Body of pancreas (tissue), 4 donors: ENCODE results near the gene HOXB6. TPM values are rescaled to one million over a fixed set of nuclear protein-coding genes. Genes with fewer than 3 reads are reported as not detected.

Source experiments
- ATAC-seq: fragments of 150-250 bp; one replicate; pipeline ENCODE4 v1.9.1; 2016
- DNase-seq, 4 donors: peaks; one replicate each; pipeline ENCODE4 v3.0.0-alpha.2; 2019
- H3K27ac ChIP-seq, 4 donors: fragments of 200-600 bp; sonication (generic); 1 replicate in 3 of 4; 2 replicates in 1 of 4; pipeline versions ENCODE4 v1.5.1 to v1.6.1; 2016 to 2019; ENCODE audit warnings: mild to moderate bottlenecking in 1 of 4, mixed read lengths in 1 of 4, moderate library complexity in 1 of 4
- H3K27me3 ChIP-seq, 2 donors: fragments of 200-600 bp; sonication (generic); one replicate each; pipeline ENCODE4 v1.6.0; 2016; ENCODE audit warnings: mild to moderate bottlenecking in 1 of 2
- H3K36me3 ChIP-seq, 2 donors: fragments of 200-600 bp; sonication (generic); replicated peaks in 1 of 2; 2 replicates each; pipeline ENCODE4 v1.5.1; 2016; ENCODE audit warnings: low read depth in 2 of 2; ENCODE audit not compliant: insufficient read depth in 1 of 2
- H3K4me1 ChIP-seq: fragments of 200-600 bp; sonication (generic); one replicate; pipeline ENCODE4 v1.6.0; 2016
- H3K4me3 ChIP-seq, 2 donors: fragments of 200-600 bp; sonication (generic); 1 replicate in 1 of 2; 2 replicates in 1 of 2; pipeline ENCODE4 v1.5.1; 2016 to 2019
- H3K9me3 ChIP-seq, 3 donors: fragments of 200-600 bp; sonication (generic); 1 replicate in 2 of 3; 2 replicates in 1 of 3; pipeline ENCODE4 v1.5.1; 2016
- CTCF ChIP-seq, 7 experiments: fragments of 450-650 bp in 4 of 7; fragments of 200-600 bp in 3 of 7; sonication (generic) in 3 of 7; IDR thresholded peaks; one replicate each; pipeline ENCODE4 v1.5.1; 2016 to 2019; ENCODE audit warnings: antibody characterized with exemption in 7 of 7
- POLR2A ChIP-seq, 3 donors: fragments of 450-650 bp; IDR thresholded peaks; one replicate each; pipeline ENCODE4 v1.6.1; 2016; ENCODE audit warnings: antibody characterized with exemption in 3 of 3, mild to moderate bottlenecking in 2 of 3
- WGBS, 2 donors: methylation state at CpG; one replicate each; pipeline ENCODE4 v1.1.5; 2017; 5-methylcytosine and 5-hydroxymethylcytosine counted together
- intact Hi-C: fragments of 100-400 bp; cut with DNase I; formaldehyde crosslinking; loops from one replicate; pipeline ENCODE4 v1.15.1; 2023
- total RNA-seq, 2 donors: library from RNA; depleted of rRNA; stranded (reverse); fragments of >200 nt; gene quantifications; one replicate each; pipeline ENCODE4 v1.1.0, GENCODE V29; 2016

The HOXB6 gene
- total RNA-seq, 2 donors from 2014 or later, result 2.1 to 2.6 TPM

DNA sequence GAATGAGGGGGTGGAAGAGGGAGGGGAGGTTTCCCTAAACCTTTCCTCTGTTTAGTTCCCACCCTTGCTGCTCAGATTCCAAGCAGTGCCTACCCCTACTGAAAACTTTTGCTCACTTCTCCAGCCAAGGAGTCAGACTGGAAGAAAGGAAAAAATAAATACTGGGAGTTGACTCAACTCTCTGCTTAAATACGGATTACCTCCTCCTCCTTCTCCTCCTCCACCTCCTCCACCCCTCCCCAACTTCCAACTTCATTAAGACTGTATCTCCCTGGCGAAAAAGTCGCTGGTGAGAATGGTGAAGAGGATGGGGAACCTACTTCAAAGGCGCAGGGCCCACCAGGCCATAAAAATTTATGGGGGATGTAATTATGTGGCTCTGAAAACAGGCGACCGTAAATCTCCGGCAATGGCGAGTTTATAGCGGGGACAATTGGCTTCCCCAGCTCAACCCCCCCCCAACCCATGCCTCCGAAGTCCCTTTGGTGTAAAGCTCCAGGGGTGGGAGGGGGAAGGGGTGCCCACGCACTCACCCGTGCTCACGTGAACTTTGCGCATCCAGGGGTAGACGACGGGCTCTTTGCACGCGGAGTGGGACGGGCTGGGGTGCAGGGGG is 27.3 kb downstream of the HOXB6 start:
- ATAC-seq (no peak), DNase-seq (no peak)
- WGBS, 2 donors, result 3 to 4% methylated on average over 10 to 19 of the region's 19 CpGs
- TF ChIP-seq POLR2A (IDR thresholded peaks at IDR 0.05), result no peak
- Histone ChIP-seq H3K27ac (peak overlapping the region in 3 of 4 donors; percentile 4 to 55 (median 50)), H3K4me1 (peaks cover 17% of the 10 kb centered on the region), H3K36me3 (no peaks in the 10 kb centered on the region), H3K27me3 (peaks cover 0 to 59% of the 10 kb centered on the region in 2 donors), H3K9me3 (no peaks in the 10 kb centered on the region), H3K4me3 (no peak overlapping the region)
- intact Hi-C loops, result no loop called here

DNA sequence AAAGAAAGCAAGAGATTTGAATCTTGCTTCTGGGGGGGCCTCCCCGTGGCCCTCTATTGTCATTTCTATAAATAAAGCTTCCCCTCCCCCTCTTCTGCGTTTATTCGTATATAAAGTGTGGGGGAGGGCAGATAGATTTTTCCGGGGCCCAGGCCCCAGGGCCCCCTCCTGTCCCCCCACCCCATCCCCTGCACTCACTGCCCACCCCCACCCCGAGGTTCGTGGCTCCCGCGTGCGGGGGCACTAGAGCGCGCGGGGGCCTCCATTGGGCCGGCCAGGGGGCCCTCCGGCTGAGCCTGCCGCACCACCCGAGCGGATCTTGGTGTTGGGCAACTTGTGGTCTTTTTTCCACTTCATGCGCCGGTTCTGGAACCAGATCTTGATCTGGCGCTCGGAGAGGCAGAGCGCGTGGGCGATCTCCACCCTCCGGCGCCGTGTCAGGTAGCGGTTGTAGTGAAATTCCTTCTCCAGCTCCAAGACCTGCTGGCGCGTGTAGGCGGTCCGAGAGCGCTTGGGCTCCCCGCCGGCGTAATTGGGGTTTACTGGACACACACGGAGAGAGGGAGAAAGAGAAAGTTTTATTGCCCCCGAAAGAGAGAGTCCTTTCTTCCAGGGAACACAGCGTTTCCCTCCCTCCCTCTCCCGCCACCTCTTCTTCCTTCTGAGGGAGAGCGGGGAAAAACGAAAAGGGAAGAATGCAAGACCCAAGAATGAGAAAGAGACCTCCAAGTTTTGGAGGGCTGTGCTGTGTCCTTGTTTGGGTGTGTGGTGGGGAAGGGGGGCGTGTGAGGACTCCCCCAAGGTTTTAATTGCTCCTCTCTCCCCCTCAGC is 28.1 kb downstream of the HOXB6 start:
- peaks cover 9% of the 10 kb centered on the region for H3K4me1 ChIP-seq
- 3 to 12% methylated on average over 23 to 41 of the region's 43 CpGs for WGBS, 2 donors
- no peaks in the 10 kb centered on the region for H3K9me3 ChIP-seq
- H3K4me3 ChIP-seq, result no peak overlapping the region
- H3K36me3 ChIP-seq, result no peaks in the 10 kb centered on the region
- TF ChIP-seq CTCF (IDR thresholded peaks at IDR 0.05) (no peak), POLR2A (IDR thresholded peaks at IDR 0.05) (no peak)
- intact Hi-C loops, result no loop called here
- peaks cover 0 to 51% of the 10 kb centered on the region in 2 donors for H3K27me3 ChIP-seq
- H3K27ac ChIP-seq, result peak overlapping the region in 3 of 4 donors; percentile 26 to 55 (median 50)
- no peak for DNase-seq
- ATAC-seq, result no peak

DNA sequence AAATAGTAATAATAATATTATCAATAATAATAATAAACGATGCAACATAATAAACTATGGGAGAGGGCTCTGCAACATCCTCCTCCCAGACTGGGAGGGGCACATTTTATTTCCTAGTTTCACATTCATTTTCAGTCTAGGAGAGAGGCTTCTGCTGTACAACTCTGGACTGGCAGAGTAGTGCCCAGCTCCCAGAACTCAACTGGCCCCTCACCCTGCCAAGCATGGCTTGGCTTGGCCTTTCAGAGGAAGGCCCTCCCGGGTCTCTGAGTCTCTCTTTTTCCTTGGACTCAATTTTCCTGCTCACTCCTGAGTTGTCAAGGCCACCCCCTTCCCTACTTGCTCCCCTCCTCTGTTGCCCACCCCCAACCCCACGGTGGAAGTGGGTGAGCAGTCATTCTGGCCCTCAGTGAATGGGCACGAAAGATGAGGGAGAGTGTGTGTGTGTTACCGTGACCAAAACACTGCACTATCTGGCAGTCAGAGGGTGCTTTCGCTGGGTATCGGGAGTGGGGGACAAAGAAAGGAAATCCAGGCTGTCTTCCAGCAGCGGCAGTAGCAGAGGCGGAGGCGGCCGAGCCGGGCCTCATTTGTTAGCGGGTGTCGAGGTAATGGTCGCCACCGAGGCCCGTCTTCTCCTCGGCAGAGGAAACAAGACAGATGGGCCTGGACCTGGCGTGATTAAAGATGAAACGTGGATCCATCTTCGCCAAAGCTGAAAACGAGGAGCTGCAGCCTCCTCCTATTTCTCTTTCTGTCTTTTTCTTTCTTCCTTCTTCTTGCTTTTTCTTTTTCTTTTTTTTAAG is 28.9 kb downstream of the HOXB6 start:
- ATAC-seq (no peak), DNase-seq (no peak)
- peaks cover 9% of the 10 kb centered on the region for H3K4me1 ChIP-seq
- H3K27ac ChIP-seq, result peak overlapping the region in 3 of 4 donors; percentile 26 to 48 (median 43)
- H3K9me3 ChIP-seq, result no peaks in the 10 kb centered on the region
- TF ChIP-seq POLR2A (IDR thresholded peaks at IDR 0.05) (no peak), CTCF (IDR thresholded peaks at IDR 0.05) (no peak)
- 8 to 16% methylated on average over 22 of the region's 22 CpGs for WGBS, 2 donors
- H3K27me3 ChIP-seq, result peaks cover 0 to 43% of the 10 kb centered on the region in 2 donors
- intact Hi-C loops, result no loop called here
- no peak overlapping the region for H3K4me3 ChIP-seq
- H3K36me3 ChIP-seq, result no peaks in the 10 kb centered on the region

- Histone ChIP-seq H3K4me1 (peaks cover 13% of the 10 kb centered on the region), H3K4me3 (no peak overlapping the region), H3K27ac (no peak overlapping the region), H3K9me3 (no peaks in the 10 kb centered on the region), H3K27me3 (peaks cover 0 to 43% of the 10 kb centered on the region in 2 donors), H3K36me3 (no peaks in the 10 kb centered on the region)
- intact Hi-C loops, result no loop called here
- no peak for DNase-seq
- 17 to 18% methylated on average over 7 of the region's 7 CpGs for WGBS, 2 donors
- no peak for ATAC-seq
- TF ChIP-seq POLR2A (IDR thresholded peaks at IDR 0.05) (no peak), CTCF (IDR thresholded peaks at IDR 0.05) (no peak)
Measured at GRCh38 chr17:48575066-48575582, 29.7 kb downstream of the HOXB6 start.
